ENCODE data around the gene DOCK10.

DOCK10 gene

GRCh38 chr2:225040856-225041206 is 1.4 kb downstream of the DOCK10 start:
- no peak for DNase-seq

GRCh38 chr2:225040142-225040541 is 2.1 kb downstream of the DOCK10 start:
- DNase-seq: no peak

- DNase-seq: no peak
These were observed 4.1 kb downstream of the DOCK10 start for GRCh38 chr2:225038231-225038523.

GRCh38 chr2:225037415-225038230 is 4.6 kb downstream of the DOCK10 start:
- no peak for DNase-seq

GRCh38 chr2:225036431-225036830 is 5.8 kb downstream of the DOCK10 start:
- DNase-seq: no peak

- no peak for DNase-seq
These were observed 8.6 kb downstream of the DOCK10 start for GRCh38 chr2:225033440-225034318.

GRCh38 chr2:225032246-225032645 is 10.0 kb downstream of the DOCK10 start:
- no peak for DNase-seq

- no peak for DNase-seq
These were observed 10.7 kb downstream of the DOCK10 start for GRCh38 chr2:225031599-225031998.

- no peak for DNase-seq
These were observed 11.4 kb downstream of the DOCK10 start for GRCh38 chr2:225030893-225031292.

GRCh38 chr2:225030203-225030602 is 12.1 kb downstream of the DOCK10 start:
- DNase-seq: no peak

GRCh38 chr2:225028572-225028971 is 13.7 kb downstream of the DOCK10 start:
- no peak for DNase-seq

GRCh38 chr2:225027061-225027762 is 15.1 kb downstream of the DOCK10 start:
- no peak for DNase-seq

GRCh38 chr2:225025917-225026571 is 16.2 kb downstream of the DOCK10 start:
- DNase-seq: no peak

GRCh38 chr2:225022188-225022587 is 20.1 kb downstream of the DOCK10 start:
- no peak for DNase-seq

- no peak for DNase-seq
These were observed 22.0 kb downstream of the DOCK10 start for GRCh38 chr2:225020168-225020849.

- DNase-seq: no peak
These were observed 23.2 kb downstream of the DOCK10 start for GRCh38 chr2:225019105-225019504.

- DNase-seq: no peak
These were observed 24.6 kb downstream of the DOCK10 start for GRCh38 chr2:225017713-225018112.

GRCh38 chr2:225017098-225017685 is 25.1 kb downstream of the DOCK10 start:
- no peak for DNase-seq

GRCh38 chr2:225013425-225014365 is 28.6 kb downstream of the DOCK10 start:
- DNase-seq: no peak

GRCh38 chr2:225011585-225011984 is 30.7 kb downstream of the DOCK10 start:
- DNase-seq: no peak

- no peak for DNase-seq
These were observed 31.5 kb downstream of the DOCK10 start for GRCh38 chr2:225010804-225011203.

All from NCI-H1105 (cell line).